Measurements from ENCODE around the gene SLC1A3.

Gene SLC1A3

GRCh38 chr5:36630201-36631145, 24.1 kb downstream of the SLC1A3 start:
- no peak overlapping the region for H3K4me3 ChIP-seq (replicated peaks in 1 of 2; ENCODE audit: low read depth in 2 of 2, low read length in 2 of 2)
- no peak for DNase-seq (ENCODE audit: low read depth in 2 of 2)
- no peak for TF ChIP-seq CTCF (IDR thresholded peaks at IDR 0.05; ENCODE audit: low read depth, low read length)

- no peak for TF ChIP-seq CTCF (IDR thresholded peaks at IDR 0.05; ENCODE audit: low read depth, low read length)
- H3K4me3 ChIP-seq (replicated peaks in 1 of 2; ENCODE audit: low read depth in 2 of 2, low read length in 2 of 2): no peak overlapping the region
- no peak for DNase-seq (ENCODE audit: low read depth in 2 of 2)
Observed at GRCh38 chr5:36631154-36631553, 24.7 kb downstream of the SLC1A3 start.

GRCh38 chr5:36631620-36632362, 25.4 kb downstream of the SLC1A3 start:
- H3K4me3 ChIP-seq (replicated peaks in 1 of 2; ENCODE audit: low read depth in 2 of 2, low read length in 2 of 2): no peak overlapping the region
- DNase-seq (ENCODE audit: low read depth in 2 of 2): no peak
- TF ChIP-seq CTCF (IDR thresholded peaks at IDR 0.05; ENCODE audit: low read depth, low read length): no peak

- DNase-seq (ENCODE audit: low read depth in 2 of 2): no peak
- no peak for TF ChIP-seq CTCF (IDR thresholded peaks at IDR 0.05; ENCODE audit: low read depth, low read length)
- H3K4me3 ChIP-seq (replicated peaks in 1 of 2; ENCODE audit: low read depth in 2 of 2, low read length in 2 of 2): no peak overlapping the region
Observed at GRCh38 chr5:36632363-36632664, 25.9 kb downstream of the SLC1A3 start.

GRCh38 chr5:36635721-36636390, 29.4 kb downstream of the SLC1A3 start:
- no peak for TF ChIP-seq CTCF (IDR thresholded peaks at IDR 0.05; ENCODE audit: low read depth, low read length)
- no peak overlapping the region for H3K4me3 ChIP-seq (replicated peaks in 1 of 2; ENCODE audit: low read depth in 2 of 2, low read length in 2 of 2)
- no peak for DNase-seq (ENCODE audit: low read depth in 2 of 2)

- no peak for TF ChIP-seq CTCF (IDR thresholded peaks at IDR 0.05; ENCODE audit: low read depth, low read length)
- no peak overlapping the region for H3K4me3 ChIP-seq (replicated peaks in 1 of 2; ENCODE audit: low read depth in 2 of 2, low read length in 2 of 2)
Observed at GRCh38 chr5:36637101-36637500, 30.7 kb downstream of the SLC1A3 start.

More at GRCh38 chr5:36637101-36637500, 30.7 kb downstream of the SLC1A3 start:
- DNase-seq (ENCODE audit: low read depth in 2 of 2): no peak
